Immature natural killer cell (primary cell): ENCODE data around the gene CC2D1A. TPM values are rescaled to one million over a fixed set of nuclear protein-coding genes. Genes with fewer than 3 reads are reported as not detected.
"Not testable (repeated sequence)": the region's sequence is repeated elsewhere in the genome, so short reads cannot be mapped to it uniquely, and the experiment has no call there.

Experiments used
- DNase-seq, 3 donors: peaks; one replicate each; pipeline ENCODE4 v3.0.0; 2022; ENCODE audit warnings: mixed read lengths in 1 of 3
- H3K27ac Mint-ChIP-seq, 6 donors: one replicate each; pipeline ENCODE4 v1.8.0; 2020; ENCODE audit warnings: mixed read lengths in 6 of 6, mild to moderate bottlenecking in 5 of 6, inconsistent platforms in 4 of 6, moderate library complexity in 3 of 6
- H3K27me3 Mint-ChIP-seq, 3 donors: one replicate each; pipeline ENCODE4 v1.8.0; 2020 to 2021; ENCODE audit warnings: low read depth in 3 of 3, mild to moderate bottlenecking in 3 of 3, mixed read lengths in 3 of 3, moderate library complexity in 3 of 3, inconsistent platforms in 1 of 3
- H3K36me3 Mint-ChIP-seq, 3 donors: one replicate each; pipeline ENCODE4 v1.8.0; 2020; ENCODE audit warnings: mixed read lengths in 3 of 3, inconsistent platforms in 2 of 3, mild to moderate bottlenecking in 2 of 3
- H3K4me1 Mint-ChIP-seq, 2 donors: one replicate each; pipeline ENCODE4 v1.8.0; 2020; ENCODE audit warnings: inconsistent platforms in 2 of 2, mild to moderate bottlenecking in 2 of 2, mixed read lengths in 2 of 2, moderate library complexity in 1 of 2
- H3K4me3 Mint-ChIP-seq, 5 donors: one replicate each; pipeline ENCODE4 v1.8.0; 2020; ENCODE audit warnings: mild to moderate bottlenecking in 5 of 5, mixed read lengths in 5 of 5, inconsistent platforms in 3 of 5, moderate library complexity in 3 of 5
- H3K9me3 Mint-ChIP-seq, 6 donors: one replicate each; pipeline ENCODE4 v1.8.0; 2020; ENCODE audit warnings: mild to moderate bottlenecking in 6 of 6, mixed read lengths in 6 of 6, inconsistent platforms in 4 of 6, moderate library complexity in 3 of 6
- polyA plus RNA-seq, 3 donors: library from polyadenylated mRNA; unstranded; fragments of 300-500 nt; fragmentation: Illumina TruSeq; gene quantifications; one replicate each; pipeline ENCODE4 v1.2.3, GENCODE V29; 2021

The CC2D1A gene
- polyA plus RNA-seq, 3 donors from 2014 or later = 1.5 to 19.2 (median 5.8) TPM

DNA sequence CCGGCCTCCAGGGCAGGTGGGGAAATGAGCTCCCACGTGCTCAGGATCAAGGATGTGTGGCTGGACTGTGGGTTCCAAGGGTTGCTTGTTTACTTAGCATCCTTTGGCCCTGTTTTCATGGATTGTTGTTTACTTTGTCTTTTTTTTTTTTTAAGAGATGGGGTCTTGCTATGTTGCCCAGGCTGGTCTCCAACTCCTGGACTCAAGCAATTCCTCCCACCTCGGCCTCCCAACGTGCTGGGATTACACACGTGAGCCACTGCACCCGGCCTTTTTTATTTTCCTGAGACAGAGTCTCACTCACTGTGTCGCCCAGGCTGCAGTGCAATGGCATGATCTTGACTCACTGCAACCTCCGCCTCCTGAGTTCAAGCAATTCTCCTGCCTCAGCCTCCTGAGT, 61.2 kb downstream of the CC2D1A start:
- H3K9me3 Mint-ChIP-seq, H3K4me1 Mint-ChIP-seq, H3K4me3 Mint-ChIP-seq, H3K27me3 Mint-ChIP-seq, DNase-seq: not testable (repeated sequence)
- Mint-ChIP-seq H3K27ac (peak overlapping the region in 1 of 6 donors; percentile 34), H3K36me3 (peaks cover 0 to 15% (median 5%) of the 10 kb centered on the region in 3 donors)

DNA sequence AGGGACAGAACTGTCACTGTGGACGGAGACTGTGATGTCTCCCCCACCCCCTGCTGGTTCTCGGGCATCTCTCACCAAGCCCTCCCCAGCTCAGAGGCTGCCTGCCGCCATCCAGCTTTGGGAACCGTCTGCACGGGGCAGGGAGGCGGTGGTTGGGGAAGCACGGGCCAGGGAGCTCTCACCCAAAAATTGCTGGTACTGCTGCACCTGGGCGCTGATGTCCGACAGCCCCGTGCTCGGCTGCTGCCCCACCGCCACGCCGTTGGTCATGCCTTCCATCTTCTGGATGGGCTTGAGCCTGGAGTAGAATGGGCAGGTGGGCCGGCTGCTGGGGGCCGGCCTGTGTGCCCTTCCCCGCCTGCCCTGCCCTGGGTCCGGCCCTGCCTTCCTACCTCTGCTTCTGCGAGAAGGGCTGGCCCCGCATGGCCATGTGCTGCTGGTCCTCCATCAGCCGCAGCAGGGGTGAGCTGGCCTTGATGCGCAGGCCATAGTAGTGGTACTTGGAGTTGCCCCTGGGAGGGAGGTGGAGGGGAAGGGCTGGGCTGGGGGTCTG, 62.5 kb downstream of the CC2D1A start:
- no peak overlapping the region for H3K27ac Mint-ChIP-seq
- no peaks in the 10 kb centered on the region for H3K4me1 Mint-ChIP-seq
- no peak overlapping the region for H3K4me3 Mint-ChIP-seq
- H3K36me3 Mint-ChIP-seq = peaks cover 0 to 15% (median 5%) of the 10 kb centered on the region in 3 donors
- H3K9me3 Mint-ChIP-seq = no peaks in the 10 kb centered on the region
- peaks cover 0 to 2% (median 0%) of the 10 kb centered on the region in 3 donors for H3K27me3 Mint-ChIP-seq
- no peak for DNase-seq

DNA sequence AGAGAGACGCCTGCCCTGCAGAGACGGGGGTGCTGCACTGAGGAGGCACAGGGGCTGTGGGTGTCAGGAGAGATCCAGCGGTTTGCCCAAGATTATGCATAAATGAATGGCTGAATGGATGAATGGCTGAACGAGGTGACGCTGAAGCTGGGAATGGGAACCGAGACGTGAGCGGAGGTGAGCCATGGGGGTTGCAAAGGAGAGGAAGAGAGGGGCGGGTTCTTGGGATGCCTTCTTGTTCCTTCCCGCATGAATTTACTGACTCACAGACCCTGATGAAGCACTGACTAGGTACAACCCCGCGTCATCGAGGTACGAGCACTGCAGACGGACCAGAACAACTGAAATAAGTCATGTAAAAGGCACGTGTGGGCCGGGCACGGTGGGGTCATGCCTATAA, 63.0 kb downstream of the CC2D1A start:
- Mint-ChIP-seq H3K4me3 (no peak overlapping the region), H3K27ac (no peak overlapping the region), H3K9me3 (no peaks in the 10 kb centered on the region), H3K4me1 (no peaks in the 10 kb centered on the region), H3K27me3 (peaks cover 0 to 3% (median 0%) of the 10 kb centered on the region in 3 donors), H3K36me3 (peaks cover 2 to 15% (median 6%) of the 10 kb centered on the region in 3 donors)
- no peak for DNase-seq

DNA sequence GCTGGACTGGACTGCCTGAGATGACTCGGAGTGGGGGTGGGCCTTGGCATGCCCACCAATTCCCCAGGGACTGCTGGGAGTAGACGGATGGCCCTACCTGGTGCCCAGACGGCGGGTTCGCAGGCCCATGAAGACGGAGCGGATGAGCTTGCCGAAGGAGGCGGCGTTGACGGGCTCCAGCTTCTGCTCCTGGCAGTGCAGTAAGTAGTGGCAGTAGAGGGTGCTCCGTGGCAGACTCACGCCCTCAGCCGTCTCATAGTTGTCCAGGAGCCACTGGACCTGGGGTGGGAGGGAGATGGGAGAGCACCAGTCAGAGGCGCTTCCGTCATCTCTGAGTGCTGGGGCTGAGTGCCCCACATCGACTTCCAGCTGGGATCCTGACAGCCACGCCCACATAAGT, 63.9 kb downstream of the CC2D1A start:
- peaks cover 5 to 14% (median 12%) of the 10 kb centered on the region in 3 donors for H3K36me3 Mint-ChIP-seq
- H3K27ac Mint-ChIP-seq = no peak overlapping the region
- no peaks in the 10 kb centered on the region for H3K9me3 Mint-ChIP-seq
- peaks cover 0 to 2% (median 0%) of the 10 kb centered on the region in 3 donors for H3K27me3 Mint-ChIP-seq
- H3K4me3 Mint-ChIP-seq = no peak overlapping the region
- no peak for DNase-seq
- peaks cover 0 to 2% of the 10 kb centered on the region in 2 donors for H3K4me1 Mint-ChIP-seq

DNA sequence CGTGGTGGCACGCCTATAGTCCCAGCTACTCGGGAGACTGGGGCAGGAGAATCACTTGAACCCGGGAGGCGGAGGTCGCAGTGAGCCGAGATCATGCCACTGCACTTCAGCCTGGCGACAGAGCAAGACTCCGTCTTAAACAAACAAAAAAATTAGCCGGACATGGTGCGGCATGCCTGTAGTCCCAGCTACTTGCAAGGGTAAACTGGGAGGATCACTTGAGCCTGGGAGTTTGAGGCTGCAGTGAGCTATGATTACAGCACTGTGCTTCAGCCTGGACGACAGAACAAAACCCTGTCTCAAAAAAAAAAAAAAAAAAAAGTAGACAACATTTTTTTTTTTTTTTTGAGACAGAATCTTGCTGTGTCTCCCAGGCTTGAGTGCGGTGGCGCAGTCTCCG, 65.9 kb downstream of the CC2D1A start:
- H3K9me3 Mint-ChIP-seq, H3K27me3 Mint-ChIP-seq, H3K27ac Mint-ChIP-seq, H3K4me1 Mint-ChIP-seq, DNase-seq, H3K4me3 Mint-ChIP-seq: not testable (repeated sequence)
- H3K36me3 Mint-ChIP-seq = peaks cover 5 to 16% (median 12%) of the 10 kb centered on the region in 3 donors

DNA sequence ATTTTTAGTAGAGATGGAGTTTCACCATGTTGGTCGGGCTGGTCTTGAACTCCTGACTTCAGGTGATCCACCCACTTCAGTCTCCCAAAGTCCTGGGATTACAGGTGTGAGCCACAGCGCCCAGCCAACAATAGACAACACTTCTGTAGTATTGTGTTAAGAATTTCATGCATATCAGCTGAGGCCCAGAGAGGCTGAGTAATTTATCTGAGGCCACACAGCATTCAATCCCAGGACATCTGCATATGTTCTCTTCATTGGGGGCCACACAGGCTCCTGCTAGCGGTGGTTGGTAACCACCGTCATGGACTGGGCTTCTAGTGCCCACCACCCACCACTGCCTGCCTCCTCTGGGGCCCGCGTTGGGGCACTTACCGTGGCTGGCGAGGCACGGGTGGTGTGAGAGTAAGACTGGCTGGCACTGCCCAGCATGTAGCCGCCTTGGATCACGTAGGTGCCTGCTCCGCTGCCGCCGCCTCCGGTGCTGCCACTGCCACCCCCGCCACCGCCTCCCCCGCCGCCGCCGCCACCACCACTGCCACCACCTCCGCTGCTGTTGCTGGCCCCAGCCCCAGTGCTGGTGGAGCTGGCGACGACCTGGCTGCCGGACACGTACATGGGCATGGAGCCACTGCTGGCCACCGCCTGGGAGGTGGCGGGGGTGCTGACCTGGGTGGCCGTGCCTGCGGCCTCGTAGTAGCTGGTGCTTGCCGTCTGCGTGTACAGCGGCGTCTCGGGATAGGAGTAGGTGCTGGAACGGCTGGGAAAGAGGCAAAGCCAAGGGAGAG, 66.6 kb downstream of the CC2D1A start:
- Mint-ChIP-seq H3K27me3 (peaks cover 0 to 2% (median 2%) of the 10 kb centered on the region in 3 donors), H3K4me3 (no peak overlapping the region), H3K4me1 (peaks cover 0 to 4% of the 10 kb centered on the region in 2 donors), H3K27ac (no peak overlapping the region), H3K9me3 (no peaks in the 10 kb centered on the region), H3K36me3 (peaks cover 5 to 16% (median 12%) of the 10 kb centered on the region in 3 donors)
- DNase-seq = no peak

DNA sequence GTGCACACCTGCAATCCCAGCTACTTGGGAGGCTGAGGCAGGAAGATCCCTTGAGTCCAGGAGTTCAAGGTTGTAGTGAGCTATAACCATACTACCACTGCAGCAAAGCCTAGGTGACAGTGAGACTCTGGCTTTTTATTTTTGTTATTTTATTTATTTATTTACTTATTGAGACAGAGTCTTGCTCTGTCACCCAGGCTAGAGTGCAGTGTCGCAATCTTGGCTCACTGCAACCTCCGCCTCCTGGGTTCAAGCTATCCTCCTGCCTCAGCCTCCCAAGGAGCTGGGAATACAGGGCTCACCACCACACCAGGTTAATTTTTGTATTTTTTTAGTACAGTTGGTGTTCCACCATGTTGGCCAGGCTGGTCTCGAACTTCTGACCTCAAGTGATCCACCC, 67.5 kb downstream of the CC2D1A start:
- H3K4me1 Mint-ChIP-seq, H3K27me3 Mint-ChIP-seq, H3K9me3 Mint-ChIP-seq, H3K27ac Mint-ChIP-seq, DNase-seq, H3K4me3 Mint-ChIP-seq: not testable (repeated sequence)
- H3K36me3 Mint-ChIP-seq = peaks cover 5 to 16% (median 12%) of the 10 kb centered on the region in 3 donors

DNA sequence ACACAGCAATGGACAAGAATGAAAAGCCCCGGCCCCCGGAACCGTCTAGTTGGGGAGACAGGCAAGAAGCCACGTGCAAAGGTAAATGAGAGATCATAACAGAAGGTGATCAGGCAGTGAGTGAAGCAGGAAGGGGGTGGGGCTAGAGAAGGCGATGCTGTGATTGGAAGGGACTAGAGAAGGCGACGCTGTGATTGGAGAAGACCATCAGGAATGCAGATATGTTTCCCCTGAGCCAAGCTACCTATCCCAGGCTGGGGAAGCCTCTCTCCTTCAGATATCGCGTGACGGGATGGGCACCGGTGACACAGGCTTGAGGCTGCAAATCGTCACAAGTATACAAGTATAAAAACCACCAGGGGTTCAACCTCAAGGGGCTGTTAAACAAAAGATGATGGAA, 68.1 kb downstream of the CC2D1A start:
- DNase-seq = no peak
- H3K36me3 Mint-ChIP-seq = peaks cover 5 to 13% (median 9%) of the 10 kb centered on the region in 3 donors

DNA sequence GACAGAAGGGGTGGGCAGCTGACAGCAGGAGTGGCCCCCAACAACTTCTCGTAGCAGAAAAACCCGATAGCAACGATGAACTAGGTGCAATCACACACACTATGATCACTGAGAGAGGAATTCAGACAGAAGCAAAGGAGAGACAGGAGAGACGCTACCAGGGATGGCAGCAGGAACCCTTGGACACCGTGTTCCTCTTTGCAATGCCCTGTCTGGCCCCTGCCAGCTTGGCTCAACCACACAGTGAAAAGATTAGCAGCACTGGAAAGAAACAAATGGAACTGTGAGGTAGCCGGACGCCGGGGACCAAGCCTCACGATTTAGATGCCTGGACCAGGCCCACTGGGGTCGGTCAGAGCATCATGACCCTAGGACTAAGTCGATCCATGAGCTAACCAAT, 69.9 kb downstream of the CC2D1A start:
- Mint-ChIP-seq H3K4me1 (peaks cover 0 to 7% of the 10 kb centered on the region in 2 donors), H3K27ac (peak overlapping the region in 3 of 6 donors; percentile 17 to 48 (median 18)), H3K27me3 (peaks cover 0 to 3% (median 2%) of the 10 kb centered on the region in 3 donors), H3K9me3 (no peaks in the 10 kb centered on the region), H3K4me3 (no peak overlapping the region), H3K36me3 (peaks cover 5 to 11% (median 8%) of the 10 kb centered on the region in 3 donors)
- DNase-seq = no peak

More for the DNA sequence above, 68.1 kb downstream of the CC2D1A start:
- Mint-ChIP-seq H3K9me3 (no peaks in the 10 kb centered on the region), H3K4me3 (no peak overlapping the region), H3K4me1 (peaks cover 0 to 4% of the 10 kb centered on the region in 2 donors), H3K27ac (peak overlapping the region in 1 of 6 donors; percentile 42), H3K27me3 (peaks cover 0 to 2% (median 2%) of the 10 kb centered on the region in 3 donors)

DNA sequence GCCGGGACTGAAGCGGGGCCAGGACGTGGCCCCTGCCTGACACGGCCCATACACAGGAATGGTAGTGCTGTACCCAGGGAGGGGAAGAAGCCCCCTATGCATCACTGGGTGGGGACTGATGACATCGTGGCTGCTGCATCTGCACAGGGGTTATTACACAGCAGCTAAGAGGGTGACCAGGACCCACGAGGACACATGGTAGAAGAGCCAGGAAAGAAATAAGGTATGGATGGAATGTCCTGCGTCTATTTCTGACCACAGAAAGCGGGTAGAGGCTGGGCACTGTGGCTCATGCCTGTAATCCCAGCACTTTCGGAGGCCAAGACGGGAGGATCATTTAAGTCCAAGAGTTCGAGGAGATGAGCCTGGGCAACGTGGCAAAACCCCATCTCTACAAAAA, 70.4 kb downstream of the CC2D1A start:
- peaks cover 0 to 7% of the 10 kb centered on the region in 2 donors for H3K4me1 Mint-ChIP-seq
- no peak for DNase-seq
- peak overlapping the region in 4 of 6 donors; percentile 26 to 81 (median 34) for H3K27ac Mint-ChIP-seq
- peaks cover 5 to 11% (median 8%) of the 10 kb centered on the region in 3 donors for H3K36me3 Mint-ChIP-seq
- H3K9me3 Mint-ChIP-seq = no peaks in the 10 kb centered on the region
- H3K4me3 Mint-ChIP-seq = no peak overlapping the region
- peaks cover 0 to 5% (median 2%) of the 10 kb centered on the region in 3 donors for H3K27me3 Mint-ChIP-seq

DNA sequence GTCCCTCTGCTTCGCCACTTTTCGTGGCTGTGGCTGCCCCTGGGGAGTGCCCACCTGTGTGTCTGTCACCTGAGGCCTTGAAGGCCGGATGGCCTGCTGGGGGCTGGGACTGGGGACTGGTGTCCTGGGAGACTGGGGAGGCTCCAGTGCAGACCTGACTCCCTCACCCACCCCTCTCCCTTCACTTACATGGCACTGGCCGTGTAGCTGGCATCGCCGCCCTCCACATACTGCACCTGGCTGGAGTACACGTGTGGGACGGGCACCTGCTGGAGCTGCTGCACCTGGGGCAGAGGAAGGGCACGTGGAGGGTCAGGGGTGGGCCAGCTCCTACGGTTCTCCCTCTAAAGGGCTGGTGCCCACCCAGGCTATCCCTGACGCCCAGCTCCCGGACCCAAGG, 71.8 kb downstream of the CC2D1A start:
- Mint-ChIP-seq H3K36me3 (peaks cover 5 to 11% (median 8%) of the 10 kb centered on the region in 3 donors), H3K9me3 (no peaks in the 10 kb centered on the region), H3K27me3 (peaks cover 0 to 5% (median 2%) of the 10 kb centered on the region in 3 donors), H3K4me1 (peaks cover 0 to 15% of the 10 kb centered on the region in 2 donors), H3K4me3 (peak overlapping the region in 1 of 5 donors; percentile 29), H3K27ac (peak overlapping the region in 2 of 6 donors; percentile 23 to 78)
- no peak for DNase-seq

DNA sequence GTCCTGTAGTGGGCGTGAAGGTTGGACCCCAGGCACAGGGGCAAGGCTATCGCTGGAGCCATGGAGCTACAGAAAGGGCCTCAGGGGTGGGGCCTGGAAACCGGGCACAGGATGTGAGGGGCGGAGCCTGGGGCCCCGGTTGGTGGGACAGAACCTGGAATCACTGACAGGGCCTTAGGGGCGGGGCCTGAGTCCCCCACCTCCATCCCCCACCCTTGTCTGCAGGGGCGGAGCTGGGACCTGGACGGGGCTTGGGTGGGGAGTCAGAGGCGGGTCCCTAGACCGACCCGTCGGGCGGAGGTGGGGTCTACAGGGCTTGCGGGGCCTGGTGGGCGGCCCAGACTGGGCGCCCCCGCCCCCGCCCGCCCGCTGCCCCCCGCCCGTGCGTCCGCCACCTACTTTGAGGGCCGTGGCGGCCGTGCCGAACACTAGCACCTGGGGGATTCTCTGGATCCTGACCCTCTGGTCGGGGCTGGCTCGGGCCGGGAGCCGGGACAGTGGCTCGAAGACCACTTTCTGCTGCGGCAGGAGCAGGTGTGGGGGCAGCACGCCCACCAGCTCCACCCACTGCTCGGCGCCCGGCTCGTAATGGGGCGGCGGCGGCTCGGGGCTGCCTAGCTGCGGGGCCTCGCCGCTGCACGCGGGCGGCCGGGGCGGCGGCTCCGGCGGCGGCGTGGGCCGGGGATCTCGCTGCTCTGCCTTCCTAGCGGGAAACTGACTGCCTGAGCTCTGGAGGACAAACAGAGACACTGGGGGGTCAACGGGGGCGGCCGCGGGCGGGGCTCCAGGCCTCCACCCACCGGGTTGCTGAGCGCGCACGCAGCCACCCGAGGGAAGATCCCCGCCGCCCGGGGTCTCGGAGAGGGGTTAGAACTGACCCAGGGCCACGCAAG, 72.6 kb downstream of the CC2D1A start:
- peak in 1 of 3 donors; percentile 34 for DNase-seq
- Mint-ChIP-seq H3K9me3 (no peaks in the 10 kb centered on the region), H3K4me3 (peak overlapping the region in 4 of 5 donors; percentile 29 to 52 (median 46)), H3K27ac (peak overlapping the region in 2 of 6 donors; percentile 23 to 78), H3K36me3 (peaks cover 5 to 11% (median 8%) of the 10 kb centered on the region in 3 donors), H3K4me1 (peaks cover 0 to 16% of the 10 kb centered on the region in 2 donors), H3K27me3 (peaks cover 0 to 5% (median 2%) of the 10 kb centered on the region in 3 donors)

DNA sequence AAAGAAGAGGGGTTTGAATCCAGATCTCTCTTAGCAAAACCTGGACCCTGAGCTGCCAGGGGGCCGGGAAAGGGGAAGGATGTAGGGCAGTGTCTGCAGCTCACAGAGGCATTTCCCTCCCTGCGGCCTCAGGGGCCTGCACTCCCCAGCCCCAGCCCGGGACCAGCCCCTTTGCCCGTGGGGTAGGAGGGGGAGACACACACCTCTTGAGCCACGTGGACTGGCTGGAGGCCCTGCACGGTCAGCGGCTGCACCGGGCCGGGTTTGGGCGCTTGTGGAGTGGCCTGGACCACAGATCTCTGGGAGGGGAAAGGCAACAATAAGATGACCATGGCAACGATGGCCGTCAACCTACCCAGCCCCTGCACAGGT, 73.2 kb downstream of the CC2D1A start:
- peaks cover 1 to 9% (median 4%) of the 10 kb centered on the region in 3 donors for H3K36me3 Mint-ChIP-seq
- no peak for DNase-seq
- peaks cover 0 to 17% of the 10 kb centered on the region in 2 donors for H3K4me1 Mint-ChIP-seq
- no peaks in the 10 kb centered on the region for H3K9me3 Mint-ChIP-seq
- no peak overlapping the region for H3K27ac Mint-ChIP-seq
- peak overlapping the region in 3 of 5 donors; percentile 20 to 46 (median 29) for H3K4me3 Mint-ChIP-seq
- peaks cover 0 to 3% (median 2%) of the 10 kb centered on the region in 3 donors for H3K27me3 Mint-ChIP-seq
